Activated naive CD4-positive, alpha-beta T cell treated with anti-CD3 and anti-CD28 coated beads for 36 hours (primary cell): ENCODE results near the gene LRRK2. TPM values are rescaled to one million over a fixed set of nuclear protein-coding genes. Genes with fewer than 3 reads are reported as not detected.
"Not testable (repeated sequence)": the region's sequence is repeated elsewhere in the genome, so short reads cannot be mapped to it uniquely, and the experiment has no call there.

ENCODE experiments used
- CTCF ChIA-PET: fragments of 350-600 bp; sonication (Branson Sonifier 250); formaldehyde crosslinking; loops from one replicate; lab custom pipeline; 2021; ENCODE audit warnings: antibody characterized with exemption; lab: Charles Lee
- DNase-seq: peaks from one replicate; pipeline ENCODE4 v3.0.0-alpha.2; 2020
- H3K27ac Mint-ChIP-seq: one replicate; pipeline ENCODE4 v1.8.0; 2021; ENCODE audit warnings: mild to moderate bottlenecking, mixed read lengths
- H3K27me3 Mint-ChIP-seq: one replicate; pipeline ENCODE4 v1.8.0; 2021; ENCODE audit warnings: low read depth, mixed read lengths
- H3K36me3 Mint-ChIP-seq: one replicate; pipeline ENCODE4 v1.8.0; 2021; ENCODE audit warnings: low read depth, mixed read lengths
- H3K4me1 Mint-ChIP-seq: one replicate; pipeline ENCODE4 v1.8.0; 2021; ENCODE audit warnings: low read depth, mixed read lengths
- H3K4me3 Mint-ChIP-seq: one replicate; pipeline ENCODE4 v1.8.0; 2021; ENCODE audit warnings: mild to moderate bottlenecking, moderate library complexity, mixed read lengths
- H3K9me3 Mint-ChIP-seq: one replicate; pipeline ENCODE4 v1.8.0; 2021; ENCODE audit warnings: mixed read lengths
- intact Hi-C: fragments of 100-400 bp; cut with micrococcal nuclease; formaldehyde crosslinking; loops from one replicate; pipeline ENCODE4 v1.15.1; 2023
- total RNA-seq, 2 experiments: library from RNA; stranded (reverse); gene quantifications; one replicate each; pipeline ENCODE4 v1.2.3, GENCODE V29; 2021

The LRRK2 gene
- total RNA-seq, 2 experiments from 2014 or later, result not detected

DNA sequence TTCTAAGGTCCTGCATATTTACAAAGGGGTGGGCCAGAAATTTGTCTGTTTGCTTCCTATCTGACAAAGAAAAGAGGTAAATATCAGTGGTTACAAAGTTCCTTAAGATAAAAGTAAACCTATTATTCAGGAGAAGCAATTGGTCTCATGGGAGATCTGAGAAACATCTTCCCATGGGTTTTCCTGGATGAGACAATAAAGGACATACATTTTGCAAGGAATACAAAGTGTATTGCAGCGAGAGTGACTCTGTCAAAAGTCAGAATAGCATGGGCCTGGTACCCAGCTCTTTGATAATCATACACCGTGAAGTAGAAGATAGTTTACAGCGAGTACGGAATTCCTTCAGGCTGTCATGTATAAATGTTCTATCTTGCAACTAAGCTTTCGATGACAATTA, 14.2 kb downstream of the LRRK2 start:
- H3K27me3 Mint-ChIP-seq, result no peaks in the 10 kb centered on the region
- no peak overlapping the region for H3K27ac Mint-ChIP-seq
- intact Hi-C loops, result no loop called here
- no peaks in the 10 kb centered on the region for H3K4me1 Mint-ChIP-seq
- H3K4me3 Mint-ChIP-seq, result no peak overlapping the region
- no peaks in the 10 kb centered on the region for H3K36me3 Mint-ChIP-seq
- H3K9me3 Mint-ChIP-seq, result no peaks in the 10 kb centered on the region
- CTCF ChIA-PET, result no interaction called here
- DNase-seq, result no peak

GRCh38 chr12:40240779-40241178, 16.0 kb downstream of the LRRK2 start:
- no peak for DNase-seq
- Mint-ChIP-seq H3K4me3 (no peak overlapping the region), H3K27ac (no peak overlapping the region), H3K27me3 (no peaks in the 10 kb centered on the region), H3K4me1 (no peaks in the 10 kb centered on the region), H3K36me3 (no peaks in the 10 kb centered on the region), H3K9me3 (no peaks in the 10 kb centered on the region)
- CTCF ChIA-PET, result no interaction called here
- intact Hi-C loops, result no loop called here

- H3K27ac Mint-ChIP-seq, result no peak overlapping the region
- no peaks in the 10 kb centered on the region for H3K9me3 Mint-ChIP-seq
- intact Hi-C loops, result no loop called here
- H3K27me3 Mint-ChIP-seq, result no peaks in the 10 kb centered on the region
- CTCF ChIA-PET, result no interaction called here
- no peak overlapping the region for H3K4me3 Mint-ChIP-seq
- DNase-seq, result no peak
- no peaks in the 10 kb centered on the region for H3K4me1 Mint-ChIP-seq
- no peaks in the 10 kb centered on the region for H3K36me3 Mint-ChIP-seq
Observed at GRCh38 chr12:40241741-40242140, 16.9 kb downstream of the LRRK2 start.

- H3K36me3 Mint-ChIP-seq, H3K4me3 Mint-ChIP-seq, H3K9me3 Mint-ChIP-seq, H3K4me1 Mint-ChIP-seq, DNase-seq, H3K27ac Mint-ChIP-seq, intact Hi-C loops, CTCF ChIA-PET, H3K27me3 Mint-ChIP-seq: not testable (repeated sequence)
Observed at GRCh38 chr12:40244526-40245156, 19.8 kb downstream of the LRRK2 start.

DNA sequence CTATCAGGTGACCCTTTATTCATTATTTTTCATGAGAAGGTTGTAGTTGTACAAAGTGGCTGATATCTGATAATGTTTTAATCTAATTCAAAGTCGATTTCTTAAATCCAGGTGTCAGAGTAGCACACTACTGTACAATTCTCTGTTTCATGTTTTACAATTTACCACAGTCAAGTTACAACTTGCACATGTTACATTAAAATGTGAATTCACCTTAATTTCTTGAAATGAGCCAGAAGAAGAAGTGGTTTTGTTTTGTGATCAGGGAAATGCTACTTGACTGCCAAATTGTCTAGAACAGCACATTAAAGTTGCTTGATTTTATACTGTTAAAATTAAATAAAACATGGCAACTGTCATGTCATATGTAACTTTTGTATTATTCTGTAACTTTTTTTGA, 23.2 kb downstream of the LRRK2 start:
- no peaks in the 10 kb centered on the region for H3K27me3 Mint-ChIP-seq
- no peak overlapping the region for H3K4me3 Mint-ChIP-seq

DNA sequence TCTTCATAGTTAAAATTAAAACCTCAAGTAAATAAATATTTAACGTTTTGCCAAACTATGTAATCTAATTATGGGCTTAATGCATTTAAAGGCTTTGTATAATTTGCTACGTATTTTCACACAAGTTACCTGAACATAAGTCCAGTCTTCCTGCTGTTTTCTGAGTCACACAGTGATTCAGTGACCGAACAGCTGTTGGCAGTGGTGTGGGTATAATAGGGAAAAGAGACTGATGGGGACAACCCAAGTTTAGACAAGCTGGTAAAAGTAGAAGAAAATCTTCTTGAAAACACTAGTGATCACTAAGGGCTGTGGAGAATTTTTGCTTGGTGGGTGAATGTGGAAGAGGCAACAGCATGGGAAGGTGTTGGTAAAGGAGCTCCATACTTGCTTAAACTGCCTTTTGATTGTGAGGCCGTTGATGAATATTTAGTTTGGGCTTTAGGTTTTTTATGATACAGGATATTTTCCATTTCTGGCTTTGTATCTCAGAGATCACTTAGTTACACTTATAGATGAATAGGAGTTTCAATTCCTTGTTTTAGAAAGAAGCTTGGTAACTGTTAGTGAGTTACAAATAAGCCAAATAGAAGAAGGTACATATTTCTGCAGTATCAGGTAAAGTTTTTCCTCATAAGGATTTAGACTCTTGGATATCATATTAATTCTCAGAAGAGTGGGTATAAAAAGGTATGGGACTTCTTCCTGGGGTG, 23.9 kb downstream of the LRRK2 start:
- Mint-ChIP-seq H3K36me3 (no peaks in the 10 kb centered on the region), H3K9me3 (peaks cover 5% of the 10 kb centered on the region), H3K4me3 (no peak overlapping the region), H3K4me1 (no peaks in the 10 kb centered on the region), H3K27ac (no peak overlapping the region), H3K27me3 (no peaks in the 10 kb centered on the region)
- CTCF ChIA-PET, result no interaction called here
- intact Hi-C loops, result no loop called here
- no peak for DNase-seq

More for the DNA sequence above, 23.2 kb downstream of the LRRK2 start:
- no peak for DNase-seq
- H3K9me3 Mint-ChIP-seq, result peaks cover 5% of the 10 kb centered on the region
- H3K4me1 Mint-ChIP-seq, result no peaks in the 10 kb centered on the region
- no peaks in the 10 kb centered on the region for H3K36me3 Mint-ChIP-seq
- CTCF ChIA-PET, result no interaction called here
- H3K27ac Mint-ChIP-seq, result no peak overlapping the region
- intact Hi-C loops, result no loop called here

DNA sequence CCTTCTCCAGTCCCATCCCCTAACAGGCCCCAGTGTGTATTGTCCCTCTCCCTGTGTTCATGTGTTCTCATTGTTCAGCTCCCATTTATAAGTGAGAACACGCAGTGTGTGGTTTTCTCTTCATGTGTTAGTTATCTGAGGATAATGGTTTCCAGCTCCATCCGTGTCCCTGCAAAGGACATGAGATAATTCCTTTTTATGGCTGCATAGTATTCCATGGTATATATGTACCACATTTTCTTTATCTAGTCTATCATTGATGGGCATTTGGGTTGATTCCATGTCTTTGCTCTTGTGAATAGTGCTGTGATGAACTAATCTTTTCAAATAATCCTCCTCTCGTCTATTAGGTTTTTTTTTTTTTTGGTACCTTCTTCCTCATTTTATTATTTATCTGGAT, 25.9 kb downstream of the LRRK2 start:
- H3K4me1 Mint-ChIP-seq, H3K27ac Mint-ChIP-seq, DNase-seq, H3K36me3 Mint-ChIP-seq, H3K27me3 Mint-ChIP-seq, intact Hi-C loops, H3K4me3 Mint-ChIP-seq, CTCF ChIA-PET, H3K9me3 Mint-ChIP-seq: not testable (repeated sequence)

DNA sequence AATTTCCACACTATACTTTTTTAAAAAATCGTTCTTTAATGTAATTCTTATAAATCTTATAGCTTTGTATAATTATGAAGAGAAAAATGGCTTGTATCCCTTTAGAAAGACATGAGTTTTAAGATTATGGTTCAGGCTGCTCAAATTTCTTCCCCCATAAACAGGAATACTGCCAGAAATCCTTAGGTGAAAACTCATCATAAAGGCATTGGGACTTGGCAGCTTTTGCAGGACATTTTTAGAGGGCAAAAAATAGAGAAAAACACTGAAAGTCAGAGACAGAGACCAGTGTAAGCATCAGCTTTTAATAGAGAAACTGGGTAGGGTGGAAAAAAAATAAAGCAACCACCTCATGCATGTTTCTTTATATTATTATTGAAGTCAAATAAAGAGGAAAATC, 29.1 kb downstream of the LRRK2 start:
- no peak overlapping the region for H3K4me3 Mint-ChIP-seq
- CTCF ChIA-PET, result no interaction called here

GRCh38 chr12:40254455-40255085, 29.8 kb downstream of the LRRK2 start:
- DNase-seq, result no peak
- Mint-ChIP-seq H3K4me1 (no peaks in the 10 kb centered on the region), H3K27ac (no peak overlapping the region), H3K9me3 (peaks cover 5% of the 10 kb centered on the region), H3K27me3 (peaks cover 2% of the 10 kb centered on the region), H3K36me3 (no peaks in the 10 kb centered on the region), H3K4me3 (no peak overlapping the region)
- CTCF ChIA-PET, result no interaction called here
- intact Hi-C loops, result no loop called here

More for the DNA sequence above, 29.1 kb downstream of the LRRK2 start:
- intact Hi-C loops, result no loop called here
- Mint-ChIP-seq H3K27me3 (peaks cover 2% of the 10 kb centered on the region), H3K27ac (no peak overlapping the region), H3K36me3 (no peaks in the 10 kb centered on the region), H3K9me3 (peaks cover 5% of the 10 kb centered on the region), H3K4me1 (no peaks in the 10 kb centered on the region)
- DNase-seq, result no peak

- H3K36me3 Mint-ChIP-seq, result no peaks in the 10 kb centered on the region
Observed at GRCh38 chr12:40258371-40258770, 33.6 kb downstream of the LRRK2 start.

DNA sequence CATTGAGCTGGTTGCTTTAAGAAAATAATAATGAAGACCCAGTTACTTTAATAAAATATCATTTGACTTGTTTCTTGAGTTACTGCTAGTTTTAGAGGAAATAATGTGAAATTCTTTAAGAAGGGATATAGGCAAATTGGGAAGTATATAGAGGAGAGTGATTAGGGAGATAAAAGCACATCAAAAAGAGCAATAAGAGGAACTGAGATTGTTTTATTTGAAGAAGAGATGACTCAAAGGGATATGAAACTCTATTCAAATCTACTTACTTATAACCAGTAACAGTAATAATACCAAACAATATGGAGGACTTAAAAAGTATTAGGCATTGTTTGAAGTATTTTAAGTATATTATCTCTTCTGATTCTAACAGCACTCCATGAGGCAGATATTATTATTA, 37.1 kb downstream of the LRRK2 start:
- Mint-ChIP-seq H3K27ac (no peak overlapping the region), H3K27me3 (no peaks in the 10 kb centered on the region), H3K36me3 (no peaks in the 10 kb centered on the region), H3K4me3 (no peak overlapping the region), H3K9me3 (peaks cover 4% of the 10 kb centered on the region), H3K4me1 (no peaks in the 10 kb centered on the region)
- no peak for DNase-seq
- CTCF ChIA-PET, result no interaction called here
- intact Hi-C loops, result no loop called here

More at GRCh38 chr12:40258371-40258770, 33.6 kb downstream of the LRRK2 start:
- intact Hi-C loops, result no loop called here
- Mint-ChIP-seq H3K4me1 (no peaks in the 10 kb centered on the region), H3K27ac (no peak overlapping the region), H3K4me3 (no peak overlapping the region), H3K27me3 (peaks cover 2% of the 10 kb centered on the region), H3K9me3 (no peaks in the 10 kb centered on the region)
- no peak for DNase-seq
- CTCF ChIA-PET, result no interaction called here

- Mint-ChIP-seq H3K4me3 (no peak overlapping the region), H3K4me1 (no peaks in the 10 kb centered on the region), H3K27ac (no peak overlapping the region), H3K9me3 (peaks cover 4% of the 10 kb centered on the region), H3K27me3 (no peaks in the 10 kb centered on the region), H3K36me3 (no peaks in the 10 kb centered on the region)
- no peak for DNase-seq
- intact Hi-C loops, result no loop called here
- CTCF ChIA-PET, result no interaction called here
Observed at GRCh38 chr12:40262657-40263056, 37.9 kb downstream of the LRRK2 start.
